NCI-H510A treated with DMSO at 0.1 percent for 48 hours (cell line): ENCODE measurements around the gene TUB.

ENCODE experiments used
- DNase-seq: peaks from one replicate; lab custom pipeline; 2025; lab: John Stamatoyannopoulos, UW

Gene TUB

GRCh38 chr11:8107642-8108041, 26.6 kb downstream of the TUB start:
- DNase-seq = no peak

- DNase-seq = no peak
Observed at GRCh38 chr11:8108421-8108820, 27.4 kb downstream of the TUB start.

GRCh38 chr11:8109675-8110074, 28.7 kb downstream of the TUB start:
- no peak for DNase-seq

- no peak for DNase-seq
Observed at GRCh38 chr11:8110396-8110795, 29.4 kb downstream of the TUB start.

- DNase-seq = no peak
Observed at GRCh38 chr11:8111636-8112035, 30.6 kb downstream of the TUB start.

- no peak for DNase-seq
Observed at GRCh38 chr11:8122173-8122764, 41.3 kb downstream of the TUB start.

- DNase-seq = no peak
Observed at GRCh38 chr11:8126649-8127289, 45.8 kb downstream of the TUB start.

GRCh38 chr11:8127447-8127846, 46.4 kb downstream of the TUB start:
- DNase-seq = no peak

- no peak for DNase-seq
Observed at GRCh38 chr11:8138526-8138925, 57.5 kb downstream of the TUB start.

- DNase-seq = no peak
Observed at GRCh38 chr11:8149726-8150125, 68.7 kb downstream of the TUB start.
